H54 (cell line): ENCODE results near the gene SUB1.

Experiments
- DNase-seq: peaks from one replicate; pipeline ENCODE4 v3.0.0; 2011; ENCODE audit warnings: low spot score, mixed read lengths; ENCODE audit not compliant: insufficient read length
- FAIRE-seq: peaks from 3 replicates; lab custom pipeline; 2011; peaks lifted over from hg19 to GRCh38; lab: Jason Lieb, UNC
- POLR2A ChIP-seq: IDR thresholded peaks from 2 replicates; pipeline ENCODE4 v1.6.1; 2011; ENCODE audit warnings: low read depth, mild to moderate bottlenecking, low read length

Gene SUB1

GRCh38 chr5:32600054-32600622 is 14.8 kb downstream of the SUB1 start:
- DNase-seq = peak; percentile 55
- no peak for TF ChIP-seq POLR2A
- FAIRE-seq = peak; percentile 100

DNA sequence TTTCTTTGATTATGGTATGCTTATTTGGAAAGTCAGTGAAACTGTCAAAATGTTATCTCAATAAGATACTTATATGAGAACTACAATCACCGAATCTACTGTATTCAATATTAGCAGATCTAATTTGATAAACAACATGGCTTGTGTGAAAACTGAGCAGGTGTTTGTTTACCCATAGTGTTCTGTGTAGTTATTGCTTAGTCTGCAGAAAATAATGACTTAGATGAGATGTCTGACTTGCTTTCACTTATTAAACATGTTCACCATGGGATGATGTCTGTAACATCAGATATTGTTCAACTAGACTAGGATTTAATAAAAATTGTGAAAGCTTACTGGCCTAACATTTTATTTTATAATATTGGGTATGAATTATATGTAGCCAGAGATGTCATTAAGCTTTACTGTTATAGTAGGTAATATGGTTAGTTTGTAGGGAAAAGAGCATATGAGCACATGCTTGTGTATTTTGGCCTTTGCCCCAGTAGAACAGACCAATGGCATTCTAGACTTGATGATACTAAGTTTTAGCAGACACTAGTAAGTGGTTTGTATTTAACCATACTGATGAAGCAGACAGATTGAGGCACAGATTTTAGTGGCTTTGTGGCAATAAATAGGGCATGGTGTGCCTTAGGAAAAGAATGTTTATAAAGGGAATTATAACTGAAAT is 16.4 kb downstream of the SUB1 start:
- no peak for TF ChIP-seq POLR2A
- FAIRE-seq = peak; percentile 83
- DNase-seq = no peak

DNA sequence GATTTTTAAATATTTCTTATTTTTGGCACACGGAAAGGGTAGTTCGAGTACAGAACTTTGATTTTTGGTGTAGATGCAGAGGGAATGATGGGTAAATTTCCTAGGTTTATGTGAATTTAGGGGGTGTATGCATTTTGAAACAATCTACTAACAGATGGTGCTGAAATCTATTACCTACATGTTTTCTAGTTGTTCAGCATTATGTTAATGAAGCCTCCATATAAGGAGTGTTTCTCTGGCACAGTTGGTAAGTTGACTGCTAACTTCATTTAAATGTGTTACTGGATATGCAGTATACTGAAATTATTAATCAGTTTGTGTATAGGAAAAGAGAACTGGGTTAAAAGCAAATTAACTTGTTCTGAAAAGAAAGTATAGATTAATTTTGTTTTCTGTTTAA is 17.5 kb downstream of the SUB1 start:
- no peak for TF ChIP-seq POLR2A
- DNase-seq = no peak
- FAIRE-seq = peak; percentile 43

GRCh38 chr5:32604800-32605765 is 19.7 kb downstream of the SUB1 start:
- DNase-seq = no peak
- TF ChIP-seq POLR2A = no peak
- no peak for FAIRE-seq

- no peak for TF ChIP-seq POLR2A
- no peak for FAIRE-seq
- no peak for DNase-seq
These were observed 20.4 kb downstream of the SUB1 start for GRCh38 chr5:32605766-32606152.

DNA sequence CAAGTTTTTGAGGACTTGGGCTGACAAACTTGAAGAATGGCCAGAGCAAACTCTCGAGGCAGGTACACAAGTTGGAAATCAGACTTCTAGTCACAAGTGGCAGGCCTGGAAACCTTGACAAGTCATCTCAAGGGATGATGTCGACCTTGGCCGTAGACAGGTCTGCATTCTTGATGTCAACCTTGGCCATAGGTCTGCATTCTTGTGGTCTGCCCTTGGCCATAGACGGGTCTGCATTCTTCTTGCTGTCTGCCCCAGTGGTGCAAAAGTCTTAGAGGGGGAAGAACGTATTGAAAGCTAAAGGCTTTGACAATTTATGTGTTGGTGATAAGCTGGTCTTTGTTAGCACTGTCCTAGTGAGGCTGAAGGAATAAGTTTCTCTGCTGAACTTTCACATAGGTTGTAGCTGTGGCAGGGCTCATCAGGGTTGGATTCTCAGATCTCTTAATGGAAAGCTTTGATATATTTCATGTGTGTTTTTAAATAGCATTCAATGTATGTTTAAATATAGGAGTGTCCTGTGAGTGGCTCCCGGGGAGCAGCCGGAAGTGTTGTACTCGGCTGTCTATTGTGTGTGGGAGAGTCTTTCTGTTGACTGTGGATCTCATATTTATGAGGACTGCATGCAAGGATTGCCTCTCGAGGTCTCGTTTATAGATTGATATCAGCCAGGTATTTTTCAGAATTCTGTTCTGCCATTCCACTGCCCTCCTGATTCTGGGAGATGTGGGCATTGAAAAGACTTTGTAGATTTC is 27.0 kb downstream of the SUB1 start:
- DNase-seq = no peak
- no peak for TF ChIP-seq POLR2A
- FAIRE-seq = no peak

DNA sequence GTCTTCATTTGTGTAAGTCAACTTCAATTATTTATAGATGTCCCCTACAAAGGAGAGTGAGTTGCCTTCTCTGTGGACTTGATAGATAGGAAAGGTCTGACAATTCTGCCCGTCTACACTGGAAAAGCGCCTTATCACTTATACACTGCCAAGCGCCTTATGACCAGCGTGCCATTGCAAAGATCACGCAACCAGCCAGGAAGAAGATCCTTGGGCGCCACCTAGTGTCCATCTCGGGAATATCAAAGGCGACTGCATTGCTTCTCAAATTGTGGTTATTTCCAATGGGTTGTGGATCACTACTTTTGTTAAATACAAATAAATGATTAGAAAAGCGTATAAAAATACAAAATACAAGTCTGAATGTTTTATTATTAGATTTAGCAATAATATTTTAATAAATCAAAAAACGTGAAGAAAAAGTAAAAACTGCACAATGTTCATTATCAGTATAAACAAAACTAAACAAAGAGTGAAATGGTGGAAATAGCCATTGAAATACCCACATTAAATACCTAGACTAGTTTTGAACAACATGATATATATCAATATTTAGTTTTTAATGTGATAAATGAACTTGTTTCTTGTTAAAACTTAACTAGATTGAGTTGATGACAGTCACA is 27.8 kb downstream of the SUB1 start:
- FAIRE-seq (peak; percentile 48), DNase-seq (peak; percentile 57)
- no peak for TF ChIP-seq POLR2A

GRCh38 chr5:32615236-32615635 is 29.9 kb downstream of the SUB1 start:
- no peak for TF ChIP-seq POLR2A
- FAIRE-seq (no peak), DNase-seq (no peak)

DNA sequence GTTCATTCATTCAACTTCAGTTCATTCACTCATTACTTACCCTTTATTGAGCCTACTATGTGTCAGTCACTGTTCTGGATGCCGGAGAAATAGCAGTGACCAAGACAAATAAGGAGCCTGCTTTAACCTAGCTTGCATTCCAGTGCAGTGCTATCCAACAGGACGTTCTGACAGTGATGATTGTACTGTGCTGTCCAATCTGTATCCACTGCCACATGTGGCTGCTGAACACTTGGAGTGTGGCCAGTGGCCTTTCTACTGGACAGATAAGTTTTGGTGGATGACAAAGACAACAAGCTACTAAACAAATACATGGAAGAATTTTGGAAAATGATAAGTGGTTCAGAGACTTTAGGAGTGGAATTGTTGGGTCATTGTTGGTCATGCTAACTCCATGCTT is 33.6 kb downstream of the SUB1 start:
- FAIRE-seq = no peak
- TF ChIP-seq POLR2A = no peak
- no peak for DNase-seq

DNA sequence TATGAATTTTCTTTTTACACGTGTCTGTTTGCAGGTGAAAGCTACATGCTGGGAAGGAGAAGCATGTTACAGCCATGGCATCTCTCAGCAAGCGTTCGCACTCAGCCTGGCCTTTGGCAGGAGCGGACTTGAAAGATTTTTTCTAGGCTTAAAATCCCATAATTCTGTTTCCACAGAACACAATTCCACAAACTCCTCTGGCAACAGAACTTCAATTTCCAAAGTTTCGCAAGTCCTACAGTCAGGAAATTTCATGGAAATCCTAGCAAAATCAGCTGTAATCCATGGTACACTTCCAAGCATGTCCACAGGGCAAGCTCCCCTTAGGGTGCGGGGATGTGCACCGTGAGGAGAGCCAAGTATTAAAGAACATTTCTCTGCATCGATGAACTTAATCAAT is 35.9 kb downstream of the SUB1 start:
- no peak for DNase-seq

DNA sequence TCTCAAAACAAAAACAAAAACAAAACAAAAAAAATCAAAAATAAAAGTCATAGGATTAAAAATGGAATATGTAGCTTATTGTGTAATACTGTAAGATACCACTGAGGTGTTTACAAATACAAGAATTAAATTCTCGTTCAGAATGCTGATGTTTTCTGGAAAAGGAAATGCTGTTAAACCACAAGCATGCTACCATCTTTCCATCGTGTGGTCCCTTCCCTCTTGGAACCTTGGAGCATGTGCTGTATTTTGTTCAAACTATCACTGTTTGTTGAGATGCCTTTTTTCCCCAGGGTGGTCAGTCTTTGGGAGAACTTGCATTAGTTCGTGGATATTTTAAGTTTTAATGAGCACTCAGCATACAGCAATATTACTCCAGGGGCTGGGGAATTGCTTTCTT is 39.7 kb downstream of the SUB1 start:
- no peak for DNase-seq
- no peak for TF ChIP-seq POLR2A
- FAIRE-seq = no peak

More for the DNA sequence above, 35.9 kb downstream of the SUB1 start:
- FAIRE-seq = no peak
- no peak for TF ChIP-seq POLR2A

DNA sequence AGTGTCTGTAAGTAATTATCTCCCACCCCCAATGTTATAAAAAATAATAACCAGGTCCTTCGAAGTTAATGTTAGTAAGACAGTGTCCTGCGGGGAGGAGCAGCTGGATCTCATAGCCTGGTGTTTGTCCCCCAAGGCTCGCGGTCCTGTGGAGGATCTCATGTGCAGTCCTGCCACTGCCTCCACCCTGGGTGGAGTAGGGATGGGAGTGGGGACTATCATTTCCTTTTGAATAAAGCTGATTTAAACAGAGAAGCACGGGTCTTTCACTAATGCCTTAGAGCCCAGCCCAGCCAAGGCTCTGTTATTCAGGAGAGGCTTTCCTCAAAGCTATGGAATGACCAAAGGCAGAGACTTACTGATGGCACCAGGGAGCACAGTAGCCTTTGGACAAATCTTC is 40.2 kb downstream of the SUB1 start:
- DNase-seq = no peak
- FAIRE-seq = no peak
- TF ChIP-seq POLR2A = no peak

DNA sequence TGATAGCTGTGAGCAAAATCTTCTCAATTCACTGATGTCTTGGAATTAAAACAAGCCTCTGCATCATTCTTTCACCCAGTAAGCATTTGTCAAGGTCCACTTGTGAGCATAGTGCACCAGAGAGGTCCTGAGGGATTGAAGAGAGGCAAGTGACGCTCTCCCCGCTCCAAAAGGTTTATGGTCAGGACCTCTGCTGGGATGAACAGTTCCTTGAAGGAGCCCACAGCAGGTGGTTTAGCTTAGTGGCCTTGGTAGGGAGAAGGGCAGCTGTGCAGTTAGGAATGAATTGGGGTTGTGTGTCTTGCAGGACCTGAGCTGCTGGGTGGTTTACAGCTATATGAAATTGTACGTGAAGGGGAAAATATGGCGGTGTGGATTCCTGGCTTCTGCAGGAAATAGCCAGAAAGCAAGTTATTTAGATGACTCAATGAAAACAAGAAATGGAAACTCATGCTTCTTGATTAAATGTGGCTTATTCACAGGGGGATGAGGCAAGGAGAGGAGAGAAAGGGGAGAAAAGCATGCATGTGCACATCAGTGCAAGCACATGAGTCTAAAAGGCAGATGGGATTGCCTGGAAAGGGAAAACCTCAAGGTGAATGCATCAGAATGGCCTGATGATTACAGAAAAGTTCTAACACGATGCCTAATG is 42.0 kb downstream of the SUB1 start:
- FAIRE-seq = no peak
- no peak for TF ChIP-seq POLR2A
- DNase-seq = no peak
